Caki2 (cell line): ENCODE measurements around the gene GALNT11. TPM values are rescaled to one million over a fixed set of nuclear protein-coding genes. Genes with fewer than 3 reads are reported as not detected.

ENCODE experiments used
- total RNA-seq: library from RNA; depleted of rRNA; stranded (reverse); fragments of >200 nt; shearing (Covaris generic); gene quantifications from 2 replicates; pipeline ENCODE4 v1.2.3, GENCODE V29; 2014; ENCODE audit warnings: low replicate concordance; rRNA removed

GALNT11 gene
- total RNA-seq, 1 experiment from 2014 or later, result 56.8 TPM

Other genes with a start within 250 kb of the GALNT11 start
- gene PRKAG2, start 148.6 kb upstream of the GALNT11 start, total RNA-seq, result 24.2 and 41.2 TPM in 2 replicates
- not detected in 2 replicates for gene GALNTL5, start 69.2 kb upstream of the GALNT11 start, total RNA-seq